GM23248 (cell line): Measurements from ENCODE around the gene KCNH3.

Experiments
- EZH2 ChIP-seq: fragments of 200-600 bp; sonication (generic); IDR thresholded peaks from 2 replicates; pipeline ENCODE4 v1.6.1; 2018; ENCODE audit warnings: antibody characterized with exemption, mild to moderate bottlenecking; ENCODE audit not compliant: insufficient read depth, poor library complexity, severe bottlenecking
- EZH2phosphoT487 ChIP-seq: fragments of 200-600 bp; sonication (generic); IDR thresholded peaks from 2 replicates; pipeline ENCODE4 v1.6.1; 2018; ENCODE audit warnings: antibody characterized with exemption, moderate library complexity, mild to moderate bottlenecking, low read depth; ENCODE audit not compliant: insufficient read depth

GRCh38 chr12:49559011-49559675 is 20.3 kb downstream of the KCNH3 start:
- no peak for TF ChIP-seq EZH2
- no peak for TF ChIP-seq EZH2phosphoT487
